ENCODE results near the gene TRAM2. TPM values are rescaled to one million over a fixed set of nuclear protein-coding genes. Genes with fewer than 3 reads are reported as not detected.

The TRAM2 gene
- polyA plus RNA-seq, 4 donors, result 45.8 to 52.9 (median 48.1) TPM

- DNase-seq (ENCODE audit: low read depth in 4 of 4, low spot score in 3 of 4), result no peak
Observed at GRCh38 chr6:52548999-52549398, 27.9 kb downstream of the TRAM2 start.

GRCh38 chr6:52548353-52548713 is 28.5 kb downstream of the TRAM2 start:
- no peak for DNase-seq (ENCODE audit: low read depth in 4 of 4, low spot score in 3 of 4)

- DNase-seq (ENCODE audit: low read depth in 4 of 4, low spot score in 3 of 4), result no peak
Observed at GRCh38 chr6:52547647-52548352, 29.1 kb downstream of the TRAM2 start.

GRCh38 chr6:52546678-52547077 is 30.2 kb downstream of the TRAM2 start:
- no peak for DNase-seq (ENCODE audit: low read depth in 4 of 4, low spot score in 3 of 4)

GRCh38 chr6:52546192-52546591 is 30.7 kb downstream of the TRAM2 start:
- DNase-seq (ENCODE audit: low read depth in 4 of 4, low spot score in 3 of 4), result no peak

GRCh38 chr6:52545406-52546119 is 31.3 kb downstream of the TRAM2 start:
- DNase-seq (ENCODE audit: low read depth in 4 of 4, low spot score in 3 of 4), result no peak

GRCh38 chr6:52544602-52545405 is 32.1 kb downstream of the TRAM2 start:
- no peak for DNase-seq (ENCODE audit: low read depth in 4 of 4, low spot score in 3 of 4)

- no peak for DNase-seq (ENCODE audit: low read depth in 4 of 4, low spot score in 3 of 4)
Observed at GRCh38 chr6:52543729-52544601, 32.9 kb downstream of the TRAM2 start.

- no peak for DNase-seq (ENCODE audit: low read depth in 4 of 4, low spot score in 3 of 4)
Observed at GRCh38 chr6:52543262-52543661, 33.6 kb downstream of the TRAM2 start.

GRCh38 chr6:52541135-52541534 is 35.7 kb downstream of the TRAM2 start:
- DNase-seq (ENCODE audit: low read depth in 4 of 4, low spot score in 3 of 4), result no peak

- no peak for DNase-seq (ENCODE audit: low read depth in 4 of 4, low spot score in 3 of 4)
Observed at GRCh38 chr6:52540286-52540902, 36.5 kb downstream of the TRAM2 start.

- DNase-seq (ENCODE audit: low read depth in 4 of 4, low spot score in 3 of 4), result no peak
Observed at GRCh38 chr6:52539607-52540006, 37.3 kb downstream of the TRAM2 start.

GRCh38 chr6:52538901-52539354 is 37.9 kb downstream of the TRAM2 start:
- no peak for DNase-seq (ENCODE audit: low read depth in 4 of 4, low spot score in 3 of 4)

- DNase-seq (ENCODE audit: low read depth in 4 of 4, low spot score in 3 of 4), result no peak
Observed at GRCh38 chr6:52538252-52538900, 38.5 kb downstream of the TRAM2 start.

- no peak for DNase-seq (ENCODE audit: low read depth in 4 of 4, low spot score in 3 of 4)
Observed at GRCh38 chr6:52537001-52537753, 39.7 kb downstream of the TRAM2 start.

GRCh38 chr6:52536424-52536916 is 40.4 kb downstream of the TRAM2 start:
- no peak for DNase-seq (ENCODE audit: low read depth in 4 of 4, low spot score in 3 of 4)

- DNase-seq (ENCODE audit: low read depth in 4 of 4, low spot score in 3 of 4), result no peak
Observed at GRCh38 chr6:52535711-52536423, 41.0 kb downstream of the TRAM2 start.

GRCh38 chr6:52534966-52535390 is 41.9 kb downstream of the TRAM2 start:
- DNase-seq (ENCODE audit: low read depth in 4 of 4, low spot score in 3 of 4), result no peak
